HG02852 (cell line): ENCODE data around the gene LPAR3.

ENCODE experiments used
- ATAC-seq: cut with Tn5 transposase; IDR thresholded peaks from one replicate; pipeline ENCODE4 v1.9.1; 2021; ENCODE audit warnings: mild to moderate bottlenecking, moderate library complexity; ENCODE audit not compliant: unreplicated experiment

Gene LPAR3

DNA sequence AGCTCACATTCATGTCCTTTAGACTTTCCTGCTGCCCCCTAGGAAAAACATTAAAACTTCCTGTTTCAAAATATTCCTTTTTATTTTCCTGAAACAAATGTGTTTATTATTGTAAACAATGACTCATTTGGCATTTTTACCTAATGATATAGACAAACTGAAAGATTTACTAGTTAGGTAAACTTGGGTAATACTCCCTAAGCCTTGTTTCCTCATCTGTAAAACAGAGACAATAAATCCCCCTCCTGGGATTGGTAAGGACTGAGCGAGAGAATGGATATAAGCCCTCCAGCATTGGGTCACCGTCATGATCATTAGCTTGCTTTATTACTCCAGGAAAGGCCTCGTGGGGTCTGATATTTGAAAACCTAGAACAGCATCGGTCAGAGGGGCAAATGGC is 59.8 kb downstream of the LPAR3 start:
- no peak for ATAC-seq

DNA sequence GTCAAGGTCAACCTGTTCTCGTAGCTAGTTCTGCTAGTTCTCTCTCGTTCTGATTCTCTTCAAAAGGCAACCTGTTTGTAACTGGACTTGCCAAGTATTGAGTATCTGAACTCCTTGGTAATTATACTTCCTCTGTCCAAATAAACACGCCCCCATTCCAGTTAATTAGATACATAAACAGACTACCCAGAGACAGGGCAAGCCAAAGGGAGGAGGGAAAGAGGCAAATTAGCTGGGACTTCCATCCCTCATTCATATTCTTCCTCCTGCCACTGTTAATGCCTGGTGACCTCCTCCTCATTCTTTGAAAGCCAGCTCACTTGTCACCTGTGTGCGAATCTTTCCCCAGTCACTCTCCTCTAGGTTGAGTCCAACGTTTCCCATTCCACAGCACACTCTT is 62.9 kb downstream of the LPAR3 start:
- ATAC-seq: no peak

DNA sequence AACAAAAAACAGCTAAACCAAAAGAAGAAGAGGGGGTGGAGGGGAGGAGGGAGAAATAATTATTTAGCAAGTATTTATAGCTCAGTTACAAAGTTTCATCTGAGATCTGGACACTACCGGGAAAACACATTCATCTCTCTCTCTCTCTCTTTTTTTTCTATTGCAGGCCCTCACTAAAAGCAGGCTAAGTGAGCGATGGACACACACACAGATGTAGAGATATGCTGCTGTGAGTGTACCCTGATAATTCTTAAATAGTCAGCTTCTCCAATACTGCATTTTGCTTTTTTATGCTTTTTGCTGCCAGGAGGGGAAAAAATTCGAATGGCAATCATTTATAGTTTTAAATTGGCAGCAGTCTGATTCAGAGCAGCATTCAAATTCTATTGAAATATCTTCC is 65.0 kb downstream of the LPAR3 start:
- ATAC-seq: no peak

DNA sequence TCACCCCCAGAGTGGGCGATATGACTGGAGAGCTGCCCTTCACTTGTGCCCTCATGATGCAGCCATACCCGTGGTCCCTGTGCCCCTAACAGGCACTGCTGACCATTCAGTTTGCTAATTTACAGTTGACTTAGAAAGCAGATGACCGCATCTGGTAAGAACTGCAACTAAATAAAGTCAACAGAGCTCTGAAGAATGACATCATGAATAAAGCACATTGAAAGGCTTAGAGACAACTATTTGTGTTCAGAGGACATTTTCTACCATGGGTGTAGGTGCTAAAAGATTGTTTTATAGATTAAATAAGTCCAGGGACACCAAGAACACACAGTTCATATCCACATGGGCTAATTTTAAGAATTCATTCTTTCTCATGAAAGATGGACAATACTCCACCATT is 65.5 kb downstream of the LPAR3 start:
- ATAC-seq: no peak

DNA sequence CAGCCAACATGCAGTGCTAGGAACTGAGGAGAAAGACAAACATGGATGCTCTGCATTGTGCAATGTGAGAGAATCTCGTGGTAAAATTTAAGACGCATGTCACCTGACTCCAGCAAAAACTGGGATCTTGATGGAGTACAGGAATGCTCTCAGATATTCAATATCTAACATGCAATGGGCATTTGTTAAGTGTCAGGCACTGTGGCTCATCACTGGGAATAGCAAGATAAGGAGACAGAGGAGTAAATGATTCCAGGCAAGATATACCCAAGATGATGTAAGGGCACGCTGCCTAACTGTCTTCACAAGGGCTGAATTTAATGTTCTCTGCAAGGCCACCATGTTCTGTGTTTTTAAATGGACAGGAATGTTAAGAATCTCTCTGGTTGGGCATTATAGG is 67.8 kb downstream of the LPAR3 start:
- no peak for ATAC-seq

DNA sequence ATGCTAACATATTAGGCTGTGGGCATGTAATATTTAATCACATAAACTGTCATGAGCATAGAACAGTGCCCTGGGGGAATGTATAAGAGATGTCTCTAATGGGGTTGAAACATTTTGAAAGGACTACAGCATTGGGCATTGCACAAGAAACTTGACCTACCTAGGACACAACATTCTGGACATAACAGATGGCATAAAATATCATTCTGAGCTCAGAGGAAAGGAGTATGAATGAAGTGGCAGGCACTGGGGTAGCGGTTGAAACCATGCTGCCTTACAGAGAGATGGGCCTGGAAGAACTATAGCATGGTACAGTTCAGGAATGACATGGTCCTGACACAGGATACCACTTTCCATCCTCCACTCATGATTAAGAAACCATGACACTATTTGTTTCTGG is 69.0 kb downstream of the LPAR3 start:
- no peak for ATAC-seq

DNA sequence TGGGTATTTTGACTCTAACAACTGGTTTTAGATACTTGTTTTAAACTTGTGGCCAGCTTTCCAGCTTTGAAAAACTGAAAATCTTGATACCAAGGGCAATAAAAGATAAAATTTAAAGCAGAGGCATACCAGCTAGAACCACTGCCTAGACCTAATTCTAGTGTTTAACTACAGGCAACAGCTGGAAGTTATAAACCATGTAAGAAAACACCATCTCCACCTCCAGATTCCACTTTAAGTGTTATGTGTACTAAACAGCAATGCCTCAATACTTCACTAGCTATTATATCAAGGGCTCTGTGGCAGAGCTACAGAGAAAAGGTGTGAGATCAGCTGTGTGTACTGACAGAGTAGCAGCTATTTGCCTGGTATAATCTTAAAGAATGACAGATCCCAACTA is 69.5 kb downstream of the LPAR3 start:
- no peak for ATAC-seq

DNA sequence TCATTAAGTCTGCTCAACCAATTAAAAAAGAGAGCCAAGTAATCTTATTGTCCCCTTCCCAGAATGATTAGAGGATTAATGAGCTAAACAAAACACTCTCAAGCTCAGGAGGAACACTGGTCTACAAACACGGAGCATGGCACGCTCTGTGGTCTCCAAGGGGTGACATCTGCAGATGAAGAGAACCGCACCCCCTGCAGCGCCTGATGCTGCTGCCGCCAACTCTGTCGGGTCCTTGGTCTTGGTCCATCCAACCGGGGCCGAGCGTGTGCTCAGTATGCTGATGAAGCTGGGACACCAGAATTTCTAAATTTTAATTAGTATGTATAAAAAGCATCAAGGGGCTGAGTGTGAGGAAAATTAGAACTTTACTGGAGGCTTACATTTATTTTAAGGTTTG is 82.7 kb downstream of the LPAR3 start:
- ATAC-seq: no peak

DNA sequence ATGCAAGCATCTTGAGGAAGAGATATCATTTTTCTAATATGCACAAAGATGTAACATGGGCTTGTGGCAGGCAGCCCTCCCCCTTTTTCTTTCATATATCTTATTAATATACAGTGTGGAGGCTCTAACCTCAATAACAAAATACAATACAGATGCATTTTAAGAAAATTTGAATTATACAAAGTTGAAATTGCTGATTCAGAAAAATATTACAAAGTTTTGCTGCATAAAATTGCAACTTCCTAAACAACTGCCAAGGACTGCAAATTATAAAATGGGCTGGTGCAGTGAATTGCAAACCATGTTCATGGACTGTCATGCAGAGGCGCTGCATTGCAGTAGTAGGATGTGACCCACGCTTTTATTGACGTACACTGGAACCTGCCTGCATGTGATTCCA is 84.0 kb downstream of the LPAR3 start:
- ATAC-seq: no peak

DNA sequence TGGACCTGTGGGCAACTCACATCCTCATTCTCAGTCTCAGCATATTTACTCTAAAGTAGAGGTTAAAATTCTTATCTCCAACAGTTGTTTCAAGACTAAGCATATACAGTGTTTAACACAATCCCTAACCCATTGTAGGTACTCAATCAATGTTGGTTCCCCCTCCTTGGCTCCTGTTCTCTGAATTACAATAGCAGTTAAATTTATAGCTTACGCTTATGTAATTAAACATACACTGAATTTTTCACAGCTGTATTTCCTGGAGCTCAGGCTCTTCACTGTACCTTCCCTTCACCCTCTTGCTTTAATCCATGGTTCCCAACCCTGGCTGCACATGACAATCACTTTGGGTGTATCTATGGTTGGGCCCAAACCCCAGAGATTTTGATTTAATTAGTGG is 89.4 kb downstream of the LPAR3 start:
- no peak for ATAC-seq

DNA sequence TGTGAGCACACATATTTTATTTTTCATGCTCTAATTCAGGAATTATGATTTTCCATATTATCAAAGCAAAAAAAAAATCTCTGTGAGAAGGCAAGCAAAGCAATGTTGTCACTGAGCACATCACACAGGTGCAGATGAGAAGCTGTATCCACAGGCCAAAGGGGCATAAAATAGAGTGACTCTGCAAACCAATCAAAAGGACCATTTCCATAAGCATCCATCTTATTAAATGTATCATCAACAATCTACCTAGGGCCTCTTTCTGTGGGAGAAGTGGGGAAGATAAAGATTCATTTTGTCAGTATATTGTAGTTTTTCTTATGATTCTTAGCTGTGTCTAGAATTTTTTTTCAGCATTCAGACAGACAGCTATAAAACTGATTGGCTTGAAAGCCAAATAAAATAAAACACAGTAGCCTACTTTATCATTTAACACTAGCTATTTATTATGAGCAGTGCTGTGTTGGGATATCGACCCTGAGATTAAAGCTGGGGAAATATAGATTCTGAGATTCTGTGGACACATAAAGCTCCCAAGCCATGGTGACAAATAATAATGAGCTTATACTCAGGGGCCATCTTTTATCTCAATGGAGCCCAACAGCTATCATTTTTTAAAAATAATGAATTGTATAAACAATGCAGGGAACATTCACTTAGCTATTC is 90.3 kb downstream of the LPAR3 start:
- no peak for ATAC-seq

DNA sequence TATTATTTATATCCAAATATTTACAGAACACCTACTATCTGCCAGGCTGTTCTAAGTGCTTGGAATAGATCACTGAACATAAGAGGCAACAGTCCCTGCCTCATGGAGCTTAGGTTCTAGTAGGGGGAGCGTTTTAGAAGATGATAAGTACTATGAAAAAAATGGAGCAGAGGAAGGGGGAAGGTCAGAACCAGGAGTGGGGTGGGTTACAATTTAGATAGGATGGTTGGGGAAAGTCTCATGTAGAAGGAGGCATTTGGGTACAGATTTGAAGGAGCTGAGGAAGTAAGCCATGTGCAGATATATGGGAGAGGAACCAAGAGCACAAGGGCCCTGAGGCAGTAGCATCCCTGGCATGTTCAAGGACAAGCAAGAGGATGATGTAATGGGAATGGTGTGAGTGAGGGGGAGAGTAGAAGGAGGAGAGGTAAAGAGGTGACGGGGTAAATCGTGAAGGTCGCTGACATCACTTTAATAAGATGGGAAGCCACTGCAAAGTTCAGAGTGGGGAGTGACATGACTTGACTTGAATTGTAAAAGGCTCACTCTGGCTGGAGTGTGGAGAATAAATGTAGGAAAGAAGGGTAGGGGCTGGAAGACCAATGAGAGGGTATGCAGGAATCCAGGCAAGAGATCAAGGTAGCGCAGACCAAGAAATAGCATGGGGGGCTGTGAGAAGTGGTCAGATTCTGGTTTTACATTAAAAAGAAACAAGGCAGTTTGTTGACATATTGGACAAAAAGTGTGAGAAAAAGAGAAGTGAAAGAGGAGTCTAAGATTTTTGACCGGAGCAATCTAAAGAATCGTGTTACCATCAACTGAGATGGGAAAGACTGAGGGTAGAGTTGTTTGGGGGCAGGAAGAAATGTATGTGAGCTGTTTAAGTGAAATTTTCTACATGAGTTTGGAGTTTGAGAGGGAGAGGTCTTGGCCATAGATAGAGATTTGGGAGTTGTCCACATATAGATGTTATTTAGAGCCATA is 92.6 kb downstream of the LPAR3 start:
- ATAC-seq: no peak

DNA sequence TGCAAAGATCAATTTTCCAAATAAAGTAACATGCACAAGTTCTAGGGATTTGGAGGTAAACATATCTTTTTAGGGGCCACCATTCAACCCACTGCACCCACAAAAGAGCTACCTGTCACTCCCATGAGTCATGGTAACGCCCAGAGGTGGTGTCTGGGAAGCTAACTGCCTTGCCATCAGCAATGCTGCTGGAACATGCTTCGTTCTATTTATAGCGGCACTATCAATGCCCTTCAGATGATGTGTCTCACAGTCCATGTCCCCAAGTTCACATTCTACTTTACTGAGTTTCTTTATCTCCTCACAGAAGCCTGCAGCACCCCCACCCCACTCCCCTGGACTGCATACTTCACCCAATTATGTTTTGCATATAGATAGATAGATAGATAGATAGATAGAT is 95.4 kb downstream of the LPAR3 start:
- ATAC-seq: no peak

DNA sequence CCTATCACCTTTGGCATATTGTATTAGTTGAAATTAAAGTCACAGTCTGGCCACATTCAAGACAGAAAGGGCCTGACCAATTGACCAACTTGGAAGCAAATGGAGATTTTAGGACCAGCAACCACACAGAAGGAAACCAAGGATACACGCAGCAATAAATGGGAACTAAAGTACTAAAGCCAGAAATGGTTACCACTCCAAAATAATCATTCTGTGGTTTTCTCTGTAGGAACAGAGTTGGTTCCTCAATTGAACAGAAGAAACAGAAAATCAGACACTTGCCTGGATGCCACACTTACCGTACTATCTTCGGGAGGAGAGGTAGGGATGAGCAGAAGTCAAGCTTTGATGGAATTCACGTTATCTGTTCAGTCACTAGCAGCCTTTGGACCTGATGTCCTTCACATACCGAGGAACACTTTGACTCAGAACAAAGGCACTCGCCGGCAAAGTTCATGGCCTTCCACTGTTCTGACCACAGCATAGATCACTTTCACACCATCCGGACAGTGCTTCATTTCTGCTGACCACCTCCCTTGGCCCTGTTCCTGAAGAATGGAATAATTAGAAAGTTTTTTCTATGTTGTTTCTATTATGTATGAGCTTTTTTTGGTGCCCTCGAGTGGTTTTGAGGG is 96.9 kb downstream of the LPAR3 start:
- no peak for ATAC-seq

DNA sequence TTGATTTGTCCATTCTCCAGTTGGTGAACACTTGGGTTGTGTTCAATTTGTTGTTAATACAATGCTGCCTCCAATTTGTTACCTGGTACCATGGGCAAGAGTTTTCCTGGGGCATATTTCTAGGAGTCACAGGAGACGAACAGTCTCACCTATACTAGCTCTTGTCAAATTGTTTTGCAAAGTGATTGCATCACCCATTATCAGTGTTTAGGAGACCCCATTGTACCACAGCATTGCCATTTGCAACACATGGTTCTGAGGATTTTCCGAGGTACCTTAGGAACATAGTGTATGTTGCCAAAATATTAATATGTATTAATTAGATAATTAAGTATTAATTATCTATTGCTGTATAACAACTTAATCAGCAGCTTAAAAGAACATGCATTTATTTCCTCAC is 97.8 kb downstream of the LPAR3 start:
- ATAC-seq: no peak

DNA sequence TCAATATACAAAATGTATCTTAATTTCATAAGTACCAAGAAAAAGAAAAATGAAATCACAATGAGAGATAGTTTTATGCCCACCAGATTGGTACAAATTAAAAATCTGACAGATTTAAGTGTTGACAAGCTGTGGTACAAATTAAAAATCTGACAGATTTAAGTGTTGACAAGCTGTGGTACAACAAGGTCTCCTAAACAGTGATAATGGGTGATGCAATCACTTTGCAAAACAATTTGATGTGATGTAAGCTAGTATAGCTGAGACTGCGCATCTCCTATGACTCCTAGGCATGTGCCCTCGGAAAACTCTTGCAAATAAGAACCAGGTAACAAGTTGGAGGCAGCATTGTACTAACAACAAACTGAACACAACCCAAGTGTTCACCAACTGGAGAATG is 100.6 kb downstream of the LPAR3 start:
- ATAC-seq: no peak

DNA sequence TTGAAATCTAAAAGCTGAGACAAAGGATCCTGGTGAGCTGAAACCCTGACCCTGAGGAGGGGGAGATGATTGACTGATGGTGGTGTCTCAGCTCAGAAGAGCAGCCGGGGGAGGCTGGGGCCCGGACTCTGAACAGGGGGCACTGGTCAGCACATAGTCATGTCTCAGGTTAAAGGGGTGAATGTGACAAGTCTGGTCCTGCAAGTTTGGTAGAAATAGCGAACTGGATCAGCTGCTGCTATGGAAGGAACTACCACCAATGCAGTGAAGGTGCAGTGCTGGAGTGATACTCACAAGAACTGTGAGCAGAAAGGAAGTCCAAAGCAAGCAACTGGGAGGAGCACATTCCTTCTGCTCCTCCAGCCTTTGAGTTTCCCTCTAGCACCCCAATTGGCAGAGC is 104.0 kb downstream of the LPAR3 start:
- no peak for ATAC-seq

DNA sequence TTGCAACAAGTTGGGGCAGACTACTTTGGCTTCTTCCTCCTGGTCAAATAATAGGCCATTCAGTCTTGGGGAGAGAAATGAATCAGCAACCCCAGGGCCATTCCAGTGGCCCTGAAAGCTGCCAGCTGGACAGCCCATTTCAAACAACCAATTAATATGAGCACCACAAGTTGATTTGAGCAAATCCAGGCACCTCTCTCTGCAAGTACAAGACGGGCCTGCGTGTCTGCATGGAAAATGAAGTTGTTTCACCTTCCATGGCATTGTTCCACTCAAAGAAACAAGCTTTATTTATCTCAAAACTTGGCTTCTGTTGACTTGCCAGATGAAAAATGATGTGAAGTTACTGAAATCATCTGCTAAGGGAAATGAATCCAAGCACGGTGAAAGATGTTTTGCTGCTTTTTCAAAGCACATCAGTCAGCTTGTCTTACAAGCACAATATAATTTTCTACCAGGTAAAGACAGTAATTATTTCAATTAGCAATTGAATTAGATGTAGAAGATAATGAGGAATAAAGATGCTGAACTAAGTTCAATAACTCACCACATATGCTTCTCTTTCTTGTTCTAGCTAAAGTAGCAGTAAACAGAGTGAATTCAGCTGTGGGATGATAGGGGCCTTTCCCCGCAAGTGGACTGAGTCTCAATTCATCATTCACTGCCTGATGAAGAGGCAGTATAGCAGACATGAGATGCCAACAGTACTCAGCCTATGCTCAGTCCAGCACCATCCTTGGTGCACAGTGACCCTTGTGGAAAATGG is 107.6 kb downstream of the LPAR3 start:
- no peak for ATAC-seq

DNA sequence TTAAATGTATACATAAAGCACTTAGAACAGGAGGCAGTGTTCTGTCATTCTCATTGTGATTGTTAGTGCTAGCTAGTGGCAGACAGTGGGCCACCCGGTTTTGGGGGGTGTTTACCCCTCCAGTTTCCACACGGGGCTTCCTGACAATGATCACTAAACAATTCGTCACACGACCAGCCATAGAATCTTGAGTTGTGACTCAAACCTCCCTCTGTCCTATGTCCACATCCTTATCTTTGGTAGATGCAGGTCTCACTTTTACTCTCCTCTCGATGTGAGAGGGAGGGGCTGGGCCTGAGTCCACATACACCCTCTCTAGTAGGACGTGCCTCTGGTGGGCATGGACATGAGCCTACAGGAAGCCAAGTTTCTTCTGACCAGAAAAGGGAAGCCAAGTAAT is 110.1 kb downstream of the LPAR3 start:
- ATAC-seq: no peak

DNA sequence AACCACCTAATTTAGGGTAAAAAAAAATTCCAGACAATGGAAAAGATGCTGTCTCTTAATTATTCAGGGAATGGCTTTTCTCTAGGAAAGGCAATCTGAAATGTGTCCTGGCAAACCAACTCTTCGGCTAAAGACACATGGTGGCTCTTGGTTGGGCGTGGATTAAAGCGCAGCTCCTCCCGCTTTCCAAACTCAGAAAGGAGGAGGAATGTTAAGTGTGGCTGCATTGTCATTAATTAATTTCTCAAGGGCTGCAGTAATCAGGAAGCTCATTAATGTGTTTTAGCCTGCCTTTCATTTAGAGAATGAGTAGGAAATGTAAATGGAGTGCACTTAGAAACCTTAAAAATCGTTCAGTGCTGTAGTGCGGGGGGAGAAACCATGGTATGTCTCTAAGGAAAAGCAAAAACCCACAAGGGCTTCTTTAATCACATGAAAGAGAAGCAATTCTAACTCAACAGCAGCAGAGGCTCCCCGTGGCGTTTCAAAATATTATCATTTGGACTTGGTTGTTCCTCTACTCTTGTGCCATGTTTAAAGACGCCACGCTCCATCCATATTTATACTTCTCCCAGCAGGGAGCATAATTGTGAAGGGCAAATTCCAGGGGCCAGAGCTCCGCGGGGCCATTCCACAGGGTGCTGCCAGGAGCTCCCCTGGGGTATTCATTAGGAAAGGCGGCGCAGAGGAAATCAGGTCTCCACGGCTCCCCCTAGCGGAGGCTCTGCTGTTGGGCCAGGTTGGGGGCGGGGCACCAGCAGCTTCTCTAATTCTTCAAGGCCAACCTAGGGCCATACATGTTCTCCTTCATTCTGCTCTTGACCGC is 110.8 kb downstream of the LPAR3 start:
- peak; percentile 85 for ATAC-seq
